Spleen (tissue), 11 donors: Measurements from ENCODE around the gene FOXK1. TPM values are rescaled to one million over a fixed set of nuclear protein-coding genes. Genes with fewer than 3 reads are reported as not detected.

ENCODE experiments used
- DNase-seq: peaks from one replicate; pipeline ENCODE4 v3.0.0-alpha.2; 2020
- H3K27ac ChIP-seq, 8 donors: fragments of 200-600 bp; sonication (generic) in 7 of 8; 1 replicate in 4 of 8; 2 replicates in 4 of 8; pipeline versions ENCODE4 v1.5.0 to v1.8.0; 2016 to 2021; ENCODE audit warnings: inconsistent platforms in 4 of 8, mild to moderate bottlenecking in 4 of 8, moderate library complexity in 1 of 8
- H3K27me3 ChIP-seq, 7 donors: fragments of 200-600 bp; sonication (generic) in 6 of 7; replicated peaks in 1 of 7; 1 replicate in 4 of 7; 2 replicates in 3 of 7; pipeline versions ENCODE4 v1.5.0 to v1.8.0; 2016 to 2021; ENCODE audit warnings: inconsistent platforms in 3 of 7, mild to moderate bottlenecking in 1 of 7
- H3K36me3 ChIP-seq, 6 donors: fragments of 200-600 bp; sonication (generic) in 5 of 6; 1 replicate in 4 of 6; 2 replicates in 2 of 6; pipeline versions ENCODE4 v1.5.0 to v1.8.0; 2016 to 2021; ENCODE audit warnings: inconsistent platforms in 2 of 6
- H3K4me1 ChIP-seq, 6 donors: fragments of 200-600 bp; sonication (generic) in 5 of 6; 1 replicate in 3 of 6; 2 replicates in 3 of 6; pipeline versions ENCODE4 v1.5.0 to v1.8.0; 2016 to 2021; ENCODE audit warnings: inconsistent platforms in 3 of 6
- H3K4me3 ChIP-seq, 8 donors: fragments of 200-600 bp; sonication (generic) in 7 of 8; 1 replicate in 4 of 8; 2 replicates in 4 of 8; pipeline versions ENCODE4 v1.5.0 to v1.8.0; 2016 to 2021; ENCODE audit warnings: inconsistent platforms in 4 of 8, mild to moderate bottlenecking in 4 of 8, moderate library complexity in 2 of 8
- H3K9me3 ChIP-seq, 8 donors: fragments of 200-600 bp; sonication (generic) in 7 of 8; 1 replicate in 4 of 8; 2 replicates in 4 of 8; pipeline versions ENCODE4 v1.5.0 to v1.8.0; 2016 to 2021; ENCODE audit warnings: inconsistent platforms in 4 of 8
- CTCF ChIP-seq, 11 experiments: fragments of 200-600 bp in 7 of 11; fragments of 450-650 bp in 4 of 11; sonication (generic) in 4 of 11; IDR thresholded peaks in 8 of 11; conservative IDR thresholded peaks in 3 of 11; 1 replicate in 7 of 11; 2 replicates in 4 of 11; pipeline versions ENCODE4 v1.4.0 to v1.8.0; 2016 to 2021; ENCODE audit warnings: antibody characterized with exemption in 11 of 11, inconsistent platforms in 4 of 11, mild to moderate bottlenecking in 1 of 11
- POLR2A ChIP-seq, 3 donors: fragments of 450-650 bp; IDR thresholded peaks; one replicate each; pipeline ENCODE4 v1.5.1; 2017; ENCODE audit warnings: antibody characterized with exemption in 3 of 3, mild to moderate bottlenecking in 1 of 3
- POLR2AphosphoS5 ChIP-seq, 3 donors: sonication (generic); formaldehyde crosslinking; IDR thresholded peaks; one replicate each; pipeline ENCODE4 v1.5.1; 2017; ENCODE audit warnings: antibody characterized with exemption in 3 of 3
- WGBS, 5 donors: extraction: QIAGEN DNeasy Blood & Tissue Kit in 3 of 5; methylation state at CpG; one replicate each; pipeline versions ENCODE4 v1.1.5 to v1.1.7; 2013 to 2018; 5-methylcytosine and 5-hydroxymethylcytosine counted together
- intact Hi-C: fragments of 100-400 bp; cut with DNase I; formaldehyde crosslinking; loops from one replicate; pipeline ENCODE4 v1.15.0; 2023; ENCODE audit warnings: low total_unique reads
- polyA plus RNA-seq, 3 donors: library from polyadenylated mRNA; stranded (reverse); fragments of 200-250 nt; gene quantifications; one replicate each; pipeline ENCODE4 v1.2.1, GENCODE V29; 2013
- total RNA-seq, 7 donors: library from RNA; depleted of rRNA in 3 of 7; stranded (reverse); fragments of >200 nt in 3 of 7; fragmentation: NEBNext Ultra II Directional in 4 of 7; extraction: Animal tissue kit (Norgen Biotek cat#: 25700) in 4 of 7; gene quantifications; one replicate each; pipeline versions ENCODE4 v1.1.0 to v1.2.1, GENCODE V29; 2016 to 2021
- donor health status: healthy with polysubstance abuse.
- donor health status: DM: no; HTN: no; CAD: no; lungs with moderate emphysema.
- donor health status: DM: no; HTN: no; CAD: no.
- donor health status: Bipolar disorder and iron deficiency.
- donor health status: healthy.
- donor health status: DM: no; HTN: no; CAD: no.
- donor health status: DM: yes; HTN: yes; CAD: no.

The FOXK1 gene
- total and polyA plus RNA-seq, 10 donors: 2.6 to 46.0 (median 34.8) TPM

GRCh38 chr7:4725850-4726450 lies 43.9 kb downstream of the FOXK1 start:
- H3K27ac ChIP-seq: peak overlapping the region; percentile 83 to 95 (median 93)
- H3K36me3 ChIP-seq: peaks cover 0 to 66% (median 11%) of the 10 kb centered on the region in 6 donors
- 37 to 59% (median 51%) methylated on average over 15 of the region's 15 CpGs for WGBS, 5 donors
- peak overlapping the region; percentile 38 to 74 (median 46) for H3K4me3 ChIP-seq
- intact Hi-C loops: no loop called here
- no peak for DNase-seq
- H3K27me3 ChIP-seq: no peaks in the 10 kb centered on the region
- H3K9me3 ChIP-seq: no peaks in the 10 kb centered on the region
- TF ChIP-seq POLR2AphosphoS5 (IDR thresholded peaks at IDR 0.05): no peak
- TF ChIP-seq CTCF (IDR thresholded peaks at IDR 0.05 in 8 of 11, conservative IDR thresholded peaks at IDR 0.05 in 3 of 11): no peak
- no peak for TF ChIP-seq POLR2A (IDR thresholded peaks at IDR 0.05)
- H3K4me1 ChIP-seq: peaks cover 9 to 98% (median 49%) of the 10 kb centered on the region in 6 donors

GRCh38 chr7:4726566-4726965 lies 44.5 kb downstream of the FOXK1 start:
- H3K36me3 ChIP-seq: peaks cover 0 to 64% (median 11%) of the 10 kb centered on the region in 6 donors
- no peaks in the 10 kb centered on the region for H3K27me3 ChIP-seq
- peak overlapping the region; percentile 9 to 95 (median 93) for H3K27ac ChIP-seq
- peaks cover 9 to 96% (median 47%) of the 10 kb centered on the region in 6 donors for H3K4me1 ChIP-seq
- TF ChIP-seq POLR2AphosphoS5 (IDR thresholded peaks at IDR 0.05): no peak
- TF ChIP-seq CTCF (IDR thresholded peaks at IDR 0.05 in 8 of 11, conservative IDR thresholded peaks at IDR 0.05 in 3 of 11): no peak
- TF ChIP-seq POLR2A (IDR thresholded peaks at IDR 0.05): no peak
- no peak overlapping the region for H3K4me3 ChIP-seq
- intact Hi-C loops: no loop called here
- WGBS, 5 donors: 59 to 89% (median 72%) methylated on average over 9 of the region's 9 CpGs
- H3K9me3 ChIP-seq: no peaks in the 10 kb centered on the region
- no peak for DNase-seq

GRCh38 chr7:4727914-4728705 lies 46.0 kb downstream of the FOXK1 start:
- peaks cover 9 to 93% (median 46%) of the 10 kb centered on the region in 6 donors for H3K4me1 ChIP-seq
- intact Hi-C loops: no loop called here
- 89 to 97% (median 96%) methylated on average over 20 of the region's 20 CpGs for WGBS, 5 donors
- peaks cover 0 to 63% (median 7%) of the 10 kb centered on the region in 6 donors for H3K36me3 ChIP-seq
- H3K27me3 ChIP-seq: no peaks in the 10 kb centered on the region
- H3K27ac ChIP-seq: peak overlapping the region in 1 of 8 donors; percentile 88
- no peaks in the 10 kb centered on the region for H3K9me3 ChIP-seq
- DNase-seq: no peak
- no peak overlapping the region for H3K4me3 ChIP-seq
- TF ChIP-seq POLR2A (IDR thresholded peaks at IDR 0.05) (no peak), CTCF (IDR thresholded peaks at IDR 0.05 in 8 of 11, conservative IDR thresholded peaks at IDR 0.05 in 3 of 11) (no peak), POLR2AphosphoS5 (IDR thresholded peaks at IDR 0.05) (no peak)

GRCh38 chr7:4729266-4729665 lies 47.2 kb downstream of the FOXK1 start:
- peaks cover 0 to 64% (median 7%) of the 10 kb centered on the region in 6 donors for H3K36me3 ChIP-seq
- no peak overlapping the region for H3K27ac ChIP-seq
- TF ChIP-seq CTCF (IDR thresholded peaks at IDR 0.05 in 8 of 11, conservative IDR thresholded peaks at IDR 0.05 in 3 of 11): no peak
- TF ChIP-seq POLR2A (IDR thresholded peaks at IDR 0.05): no peak
- no peak for TF ChIP-seq POLR2AphosphoS5 (IDR thresholded peaks at IDR 0.05)
- DNase-seq: no peak
- H3K4me1 ChIP-seq: peaks cover 6 to 93% (median 43%) of the 10 kb centered on the region in 6 donors
- H3K27me3 ChIP-seq: no peaks in the 10 kb centered on the region
- WGBS, 5 donors: 86 to 93% (median 88%) methylated on average over 15 to 19 of the region's 19 CpGs
- no peaks in the 10 kb centered on the region for H3K9me3 ChIP-seq
- no peak overlapping the region for H3K4me3 ChIP-seq
- intact Hi-C loops: no loop called here
